ENCODE results near the gene CDH13.

DNA sequence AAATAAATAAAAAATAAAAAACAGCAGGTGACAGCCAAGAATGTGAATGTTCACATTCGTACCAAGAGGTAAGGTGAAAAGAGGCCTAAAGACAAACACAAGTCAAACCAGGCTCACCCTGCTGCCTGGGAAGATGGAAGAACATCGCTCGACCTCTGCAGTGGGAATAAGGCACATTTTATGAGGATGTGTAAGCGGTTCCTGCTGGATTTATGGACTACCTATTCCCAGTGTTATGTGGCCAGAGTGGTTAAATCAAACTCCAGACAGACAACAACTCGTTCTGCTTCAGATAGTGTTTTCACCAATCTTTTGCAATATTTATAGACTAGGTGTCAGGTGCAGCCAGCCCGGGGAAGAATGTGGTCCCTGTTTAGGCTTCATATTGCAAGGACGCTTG, 966.0 kb downstream of the CDH13 start:
- TF ChIP-seq POLR2A (IDR thresholded peaks at IDR 0.05; ENCODE audit: low read depth): no peak
- TF ChIP-seq, protein P1, sequence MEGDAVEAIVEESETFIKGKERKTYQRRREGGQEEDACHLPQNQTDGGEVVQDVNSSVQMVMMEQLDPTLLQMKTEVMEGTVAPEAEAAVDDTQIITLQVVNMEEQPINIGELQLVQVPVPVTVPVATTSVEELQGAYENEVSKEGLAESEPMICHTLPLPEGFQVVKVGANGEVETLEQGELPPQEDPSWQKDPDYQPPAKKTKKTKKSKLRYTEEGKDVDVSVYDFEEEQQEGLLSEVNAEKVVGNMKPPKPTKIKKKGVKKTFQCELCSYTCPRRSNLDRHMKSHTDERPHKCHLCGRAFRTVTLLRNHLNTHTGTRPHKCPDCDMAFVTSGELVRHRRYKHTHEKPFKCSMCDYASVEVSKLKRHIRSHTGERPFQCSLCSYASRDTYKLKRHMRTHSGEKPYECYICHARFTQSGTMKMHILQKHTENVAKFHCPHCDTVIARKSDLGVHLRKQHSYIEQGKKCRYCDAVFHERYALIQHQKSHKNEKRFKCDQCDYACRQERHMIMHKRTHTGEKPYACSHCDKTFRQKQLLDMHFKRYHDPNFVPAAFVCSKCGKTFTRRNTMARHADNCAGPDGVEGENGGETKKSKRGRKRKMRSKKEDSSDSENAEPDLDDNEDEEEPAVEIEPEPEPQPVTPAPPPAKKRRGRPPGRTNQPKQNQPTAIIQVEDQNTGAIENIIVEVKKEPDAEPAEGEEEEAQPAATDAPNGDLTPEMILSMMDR (IDR thresholded peaks at IDR 0.05): no peak

Measured in esophagus muscularis mucosa (tissue), 3 donors.